Suprapubic skin (tissue), 4 donors: ENCODE results near the gene LAS1L. TPM values are rescaled to one million over a fixed set of nuclear protein-coding genes. Genes with fewer than 3 reads are reported as not detected.
A peak's percentile ranks its signal among the peaks of the same experiment; 100 is the strongest.
"Not testable (repeated sequence)": the region's sequence is repeated elsewhere in the genome, so short reads cannot be mapped to it uniquely, and the experiment has no call there.

ENCODE experiments used
- DNase-seq, 2 donors: peaks; one replicate each; pipeline ENCODE4 v3.0.0-alpha.2; 2019; ENCODE audit warnings: low spot score in 2 of 2
- H3K27ac ChIP-seq: fragments of 200-600 bp; sonication (generic); one replicate; pipeline ENCODE4 v1.5.1; 2019
- H3K27me3 ChIP-seq: fragments of 200-600 bp; sonication (generic); one replicate; pipeline ENCODE4 v1.5.1; 2019
- H3K36me3 ChIP-seq: fragments of 200-600 bp; sonication (generic); one replicate; pipeline ENCODE4 v1.5.1; 2019
- H3K4me1 ChIP-seq: fragments of 200-600 bp; sonication (generic); one replicate; pipeline ENCODE4 v1.5.1; 2019
- H3K4me3 ChIP-seq: fragments of 200-600 bp; sonication (generic); one replicate; pipeline ENCODE4 v1.5.1; 2019; ENCODE audit warnings: mild to moderate bottlenecking
- H3K9me3 ChIP-seq: fragments of 200-600 bp; sonication (generic); one replicate; pipeline ENCODE4 v1.5.1; 2019
- CTCF ChIP-seq, 2 donors: fragments of 200-600 bp in 1 of 2; fragments of 450-650 bp in 1 of 2; sonication (generic) in 1 of 2; IDR thresholded peaks; one replicate each; pipeline ENCODE4 v1.5.1; 2016 to 2019; ENCODE audit warnings: antibody characterized with exemption in 2 of 2, mild to moderate bottlenecking in 1 of 2, moderate library complexity in 1 of 2
- EP300 ChIP-seq: sonication (generic); formaldehyde crosslinking; IDR thresholded peaks from one replicate; pipeline ENCODE4 v1.6.1; 2017; ENCODE audit warnings: antibody characterized with exemption
- POLR2A ChIP-seq, 2 donors: fragments of 450-650 bp; IDR thresholded peaks; one replicate each; pipeline ENCODE4 v1.6.1; 2017; ENCODE audit warnings: antibody characterized with exemption in 2 of 2, mild to moderate bottlenecking in 2 of 2, moderate library complexity in 2 of 2
- POLR2AphosphoS5 ChIP-seq, 3 donors: sonication (generic); formaldehyde crosslinking; IDR thresholded peaks; one replicate each; pipeline ENCODE4 v1.6.1; 2017; ENCODE audit warnings: antibody characterized with exemption in 3 of 3
- WGBS: methylation state at CpG from one replicate; pipeline ENCODE4 v1.1.5; 2018; 5-methylcytosine and 5-hydroxymethylcytosine counted together
- total RNA-seq, 4 donors: library from RNA; depleted of rRNA; stranded (reverse); fragments of >200 nt; gene quantifications; one replicate each; pipeline ENCODE4 v1.1.0, GENCODE V29; 2016

The LAS1L gene
- total RNA-seq, 4 donors from 2014 or later, result 17.2 to 38.2 (median 31.5) TPM

DNA sequence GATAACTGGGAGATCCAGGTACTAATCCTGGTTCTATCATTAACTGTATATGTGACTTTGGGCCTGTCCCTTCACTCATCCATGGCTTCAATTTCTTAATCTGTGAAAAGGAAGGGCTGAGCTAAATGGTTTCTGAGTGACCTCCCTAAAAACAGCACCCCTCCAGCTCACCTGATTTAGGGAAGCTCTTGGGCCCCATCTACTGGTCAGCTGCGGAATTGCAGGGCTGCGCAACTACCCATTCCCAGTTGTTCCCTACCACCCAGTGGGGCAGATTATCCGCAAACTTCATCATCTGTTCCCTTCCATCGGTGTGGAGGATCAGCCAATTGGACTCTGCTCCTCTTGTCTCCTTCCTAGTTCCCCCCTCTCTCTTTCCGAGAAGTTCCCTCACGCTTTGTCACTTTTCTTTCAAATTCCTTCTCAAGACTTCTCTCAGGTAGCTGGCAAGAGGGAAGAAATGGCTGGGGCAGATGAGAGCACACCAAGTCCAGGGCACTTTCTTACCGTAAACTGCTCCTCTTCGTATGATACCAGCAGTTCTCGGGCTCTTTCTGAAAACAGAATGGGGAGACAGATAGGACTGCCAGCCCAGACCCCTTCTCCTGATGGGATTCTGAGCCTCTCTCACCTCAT is 5.8 kb downstream of the LAS1L start:
- H3K27me3 ChIP-seq, result no peaks in the 10 kb centered on the region
- peaks cover 35% of the 10 kb centered on the region for H3K36me3 ChIP-seq
- 39% methylated on average over 9 of the region's 9 CpGs for WGBS
- TF ChIP-seq POLR2AphosphoS5 (IDR thresholded peaks at IDR 0.05) (no peak), CTCF (IDR thresholded peaks at IDR 0.05) (peak; percentile 51 to 91)
- no peak for DNase-seq
- no peak overlapping the region for H3K27ac ChIP-seq
- no peaks in the 10 kb centered on the region for H3K9me3 ChIP-seq
- no peak overlapping the region for H3K4me3 ChIP-seq
- H3K4me1 ChIP-seq, result peaks cover 13% of the 10 kb centered on the region

GRCh38 chrX:65528293-65528692 is 6.3 kb downstream of the LAS1L start:
- Histone ChIP-seq H3K4me1 (peaks cover 8% of the 10 kb centered on the region), H3K4me3 (no peak overlapping the region), H3K9me3 (no peaks in the 10 kb centered on the region), H3K36me3 (peaks cover 40% of the 10 kb centered on the region), H3K27me3 (no peaks in the 10 kb centered on the region), H3K27ac (no peak overlapping the region)
- no peak for TF ChIP-seq CTCF (IDR thresholded peaks at IDR 0.05)
- no peak for TF ChIP-seq POLR2AphosphoS5 (IDR thresholded peaks at IDR 0.05)
- TF ChIP-seq POLR2A (IDR thresholded peaks at IDR 0.05), result no peak
- TF ChIP-seq EP300, result no peak
- WGBS, result 5% methylated on average over 3 of the region's 3 CpGs
- no peak for DNase-seq

- no peaks in the 10 kb centered on the region for H3K4me1 ChIP-seq
- no peak overlapping the region for H3K27ac ChIP-seq
- DNase-seq, result no peak
- H3K9me3 ChIP-seq, result no peaks in the 10 kb centered on the region
- H3K36me3 ChIP-seq, result peaks cover 52% of the 10 kb centered on the region
- H3K4me3 ChIP-seq, result no peak overlapping the region
- TF ChIP-seq POLR2A (IDR thresholded peaks at IDR 0.05) (no peak), POLR2AphosphoS5 (IDR thresholded peaks at IDR 0.05) (no peak), CTCF (IDR thresholded peaks at IDR 0.05) (no peak), EP300 (no peak)
- no peaks in the 10 kb centered on the region for H3K27me3 ChIP-seq
- 80% methylated on average over 9 of the region's 9 CpGs for WGBS
Observed at GRCh38 chrX:65524139-65524538, 10.4 kb downstream of the LAS1L start.

DNA sequence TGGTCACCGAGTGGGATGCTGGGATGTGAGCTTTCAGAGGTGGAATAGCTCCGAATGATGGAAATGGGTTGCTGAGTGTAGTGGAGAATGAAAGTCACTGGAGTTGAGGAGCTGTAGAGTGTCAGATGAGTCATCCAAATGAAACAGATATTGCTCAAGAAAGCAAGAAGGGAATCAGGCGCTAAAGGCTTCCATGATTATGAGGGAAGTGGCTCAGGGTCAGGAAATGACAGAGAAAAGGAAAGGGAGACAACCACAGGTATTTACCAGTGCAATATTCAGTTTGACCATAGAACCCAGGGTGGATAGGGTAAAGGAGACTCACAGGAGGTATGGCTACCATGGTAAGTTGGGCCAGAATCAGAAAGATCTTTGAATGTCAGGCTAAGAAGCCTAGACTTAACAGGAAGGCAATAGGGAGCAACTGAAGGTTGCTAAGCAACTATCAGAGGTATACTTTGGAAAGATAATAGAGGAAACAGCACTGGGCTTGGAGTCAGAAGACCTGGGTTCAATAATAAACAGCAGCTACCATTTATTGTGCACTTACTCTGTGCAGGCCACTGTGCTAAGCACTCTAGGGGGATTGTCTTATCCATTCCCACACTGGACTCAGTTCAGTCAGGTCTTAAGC is 11.7 kb downstream of the LAS1L start:
- H3K27ac ChIP-seq, result no peak overlapping the region
- no peaks in the 10 kb centered on the region for H3K27me3 ChIP-seq
- H3K4me3 ChIP-seq, result no peak overlapping the region
- 72% methylated on average over 3 of the region's 3 CpGs for WGBS
- no peaks in the 10 kb centered on the region for H3K9me3 ChIP-seq
- H3K4me1 ChIP-seq, result no peaks in the 10 kb centered on the region
- H3K36me3 ChIP-seq, result peaks cover 62% of the 10 kb centered on the region
- no peak for TF ChIP-seq EP300
- TF ChIP-seq CTCF (IDR thresholded peaks at IDR 0.05), result no peak
- TF ChIP-seq POLR2AphosphoS5 (IDR thresholded peaks at IDR 0.05), result no peak
- TF ChIP-seq POLR2A (IDR thresholded peaks at IDR 0.05), result no peak
- no peak for DNase-seq

DNA sequence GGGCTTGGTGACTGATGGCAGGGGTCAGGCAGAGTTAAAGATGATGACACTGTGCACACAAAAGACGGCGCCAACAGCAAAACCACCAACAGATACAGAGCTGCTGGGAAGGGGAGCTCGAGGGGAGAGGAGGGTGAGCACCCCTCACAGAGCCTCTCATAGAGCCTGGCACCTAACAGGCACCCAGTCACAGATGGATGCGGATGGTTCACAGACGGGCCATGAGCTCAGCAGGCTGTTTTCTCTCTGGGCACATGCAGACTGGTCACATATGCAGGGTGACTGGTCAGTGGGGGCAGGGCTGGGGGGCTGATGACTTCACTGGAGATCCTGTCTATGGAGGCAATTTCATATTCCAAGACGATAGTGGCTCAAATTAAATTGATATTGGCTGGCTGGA is 15.1 kb downstream of the LAS1L start:
- H3K4me3 ChIP-seq, H3K4me1 ChIP-seq, H3K27me3 ChIP-seq, DNase-seq, H3K9me3 ChIP-seq, H3K27ac ChIP-seq: not testable (repeated sequence)
- peaks cover 62% of the 10 kb centered on the region for H3K36me3 ChIP-seq
- 81% methylated on average over 4 of the region's 6 CpGs for WGBS

DNA sequence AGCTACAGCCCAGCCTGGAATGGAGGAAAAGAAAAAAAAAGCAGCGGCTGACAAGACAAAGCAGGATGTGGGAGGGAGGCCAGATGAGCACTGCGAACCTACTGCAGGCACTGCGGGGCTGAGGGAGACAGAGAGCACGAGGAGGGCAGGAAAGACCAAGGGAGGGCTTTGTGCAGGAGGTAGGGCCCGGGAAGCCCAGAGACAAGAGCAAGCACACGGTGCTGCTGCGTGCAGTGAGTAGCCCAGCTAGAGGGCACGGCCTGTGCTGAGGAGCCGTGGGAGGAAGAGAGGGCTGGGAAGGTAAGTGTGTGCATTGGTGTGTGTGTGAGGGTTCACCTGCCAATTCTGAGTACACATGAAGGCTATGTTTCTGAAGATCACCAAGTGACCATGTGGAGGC is 15.6 kb downstream of the LAS1L start:
- H3K27ac ChIP-seq, H3K4me3 ChIP-seq, H3K4me1 ChIP-seq, H3K9me3 ChIP-seq, DNase-seq, H3K27me3 ChIP-seq: not testable (repeated sequence)
- WGBS, result 71% methylated on average over 9 of the region's 9 CpGs
- peaks cover 61% of the 10 kb centered on the region for H3K36me3 ChIP-seq
